Measurements from ENCODE around the gene LRRFIP2.

Gene LRRFIP2

GRCh38 chr3:37200141-37200540 lies 25.8 kb upstream of the LRRFIP2 start:
- peaks cover 22% of the 10 kb centered on the region for H3K4me1 ChIP-seq (ENCODE audit: insufficient read depth, poor library complexity, severe bottlenecking)
- no peak overlapping the region for H3K27ac ChIP-seq (ENCODE audit: poor library complexity, severe bottlenecking)
- H3K9me3 ChIP-seq (ENCODE audit: severe bottlenecking): no peaks in the 10 kb centered on the region
- TF ChIP-seq CTCF (IDR thresholded peaks at IDR 0.05; ENCODE audit: poor library complexity, severe bottlenecking): no peak
- H3K27me3 ChIP-seq (ENCODE audit: insufficient read depth, poor library complexity, severe bottlenecking): no peaks in the 10 kb centered on the region
- no peak overlapping the region for H3K4me3 ChIP-seq (ENCODE audit: severe bottlenecking)
- no peaks in the 10 kb centered on the region for H3K36me3 ChIP-seq (ENCODE audit: low read depth)
- ATAC-seq (ENCODE audit: low read depth): no peak
- no peak for DNase-seq (ENCODE audit: low spot score)

GRCh38 chr3:37198996-37199395 lies 24.6 kb upstream of the LRRFIP2 start:
- no peak for TF ChIP-seq CTCF (IDR thresholded peaks at IDR 0.05; ENCODE audit: poor library complexity, severe bottlenecking)
- Histone ChIP-seq H3K36me3 (ENCODE audit: low read depth) (no peaks in the 10 kb centered on the region), H3K9me3 (ENCODE audit: severe bottlenecking) (no peaks in the 10 kb centered on the region), H3K4me1 (ENCODE audit: insufficient read depth, poor library complexity, severe bottlenecking) (peaks cover 22% of the 10 kb centered on the region), H3K4me3 (ENCODE audit: severe bottlenecking) (no peak overlapping the region), H3K27ac (ENCODE audit: poor library complexity, severe bottlenecking) (peak overlapping the region; percentile 78), H3K27me3 (ENCODE audit: insufficient read depth, poor library complexity, severe bottlenecking) (no peaks in the 10 kb centered on the region)
- no peak; the same call in 2 of the 3 replicates for ATAC-seq (ENCODE audit: low read depth)
- DNase-seq (ENCODE audit: low spot score): no peak

- Histone ChIP-seq H3K4me1 (ENCODE audit: insufficient read depth, poor library complexity, severe bottlenecking) (peaks cover 22% of the 10 kb centered on the region), H3K9me3 (ENCODE audit: severe bottlenecking) (no peaks in the 10 kb centered on the region), H3K36me3 (ENCODE audit: low read depth) (no peaks in the 10 kb centered on the region), H3K27me3 (ENCODE audit: insufficient read depth, poor library complexity, severe bottlenecking) (no peaks in the 10 kb centered on the region), H3K4me3 (ENCODE audit: severe bottlenecking) (no peak overlapping the region), H3K27ac (ENCODE audit: poor library complexity, severe bottlenecking) (peak overlapping the region; percentile 78)
- ATAC-seq (ENCODE audit: low read depth): no peak
- DNase-seq (ENCODE audit: low spot score): no peak
- TF ChIP-seq CTCF (IDR thresholded peaks at IDR 0.05; ENCODE audit: poor library complexity, severe bottlenecking): no peak
Observed at GRCh38 chr3:37198547-37198946, 24.2 kb upstream of the LRRFIP2 start.

GRCh38 chr3:37197810-37198371 lies 23.5 kb upstream of the LRRFIP2 start:
- peaks cover 22% of the 10 kb centered on the region for H3K4me1 ChIP-seq (ENCODE audit: insufficient read depth, poor library complexity, severe bottlenecking)
- ATAC-seq (ENCODE audit: low read depth): peak; percentile 84
- no peak for DNase-seq (ENCODE audit: low spot score)
- no peak overlapping the region for H3K4me3 ChIP-seq (ENCODE audit: severe bottlenecking)
- H3K27ac ChIP-seq (ENCODE audit: poor library complexity, severe bottlenecking): peak overlapping the region; percentile 78
- no peak for TF ChIP-seq CTCF (IDR thresholded peaks at IDR 0.05; ENCODE audit: poor library complexity, severe bottlenecking)
- H3K27me3 ChIP-seq (ENCODE audit: insufficient read depth, poor library complexity, severe bottlenecking): no peaks in the 10 kb centered on the region
- H3K9me3 ChIP-seq (ENCODE audit: severe bottlenecking): no peaks in the 10 kb centered on the region
- H3K36me3 ChIP-seq (ENCODE audit: low read depth): no peaks in the 10 kb centered on the region

- H3K9me3 ChIP-seq (ENCODE audit: severe bottlenecking): no peaks in the 10 kb centered on the region
- H3K36me3 ChIP-seq (ENCODE audit: low read depth): no peaks in the 10 kb centered on the region
- no peaks in the 10 kb centered on the region for H3K27me3 ChIP-seq (ENCODE audit: insufficient read depth, poor library complexity, severe bottlenecking)
- no peak for TF ChIP-seq CTCF (IDR thresholded peaks at IDR 0.05; ENCODE audit: poor library complexity, severe bottlenecking)
- H3K4me3 ChIP-seq (ENCODE audit: severe bottlenecking): no peak overlapping the region
- ATAC-seq (ENCODE audit: low read depth): no peak
- peaks cover 22% of the 10 kb centered on the region for H3K4me1 ChIP-seq (ENCODE audit: insufficient read depth, poor library complexity, severe bottlenecking)
- DNase-seq (ENCODE audit: low spot score): no peak
- no peak overlapping the region for H3K27ac ChIP-seq (ENCODE audit: poor library complexity, severe bottlenecking)
Observed at GRCh38 chr3:37194533-37194932, 20.2 kb upstream of the LRRFIP2 start.
